RPMI8226 (cell line): ENCODE measurements around the gene EPDR1.
A peak's percentile ranks its signal among the peaks of the same experiment; 100 is the strongest.

Source experiments
- DNase-seq: peaks from one replicate; pipeline ENCODE4 v3.0.0-alpha.2; 2015

Gene EPDR1

GRCh38 chr7:37920305-37920848 is at the start of gene EPDR1:
Gene EPDR1, plus strand, starts transcription at chr7:37920640. Its CDS starts 300 bp downstream, at chr7:37920940.
- DNase-seq, result peak; percentile 84

- no peak for DNase-seq
Observed at GRCh38 chr7:37882086-37882485, 38.4 kb upstream of the EPDR1 start.

- DNase-seq, result no peak
Observed at GRCh38 chr7:37893359-37893758, 27.1 kb upstream of the EPDR1 start.

- no peak for DNase-seq
Observed at GRCh38 chr7:37894671-37895070, 25.8 kb upstream of the EPDR1 start.

GRCh38 chr7:37899712-37900247 is 20.7 kb upstream of the EPDR1 start:
- DNase-seq, result no peak

- DNase-seq, result peak; percentile 17
Observed at GRCh38 chr7:37901236-37901827, 19.1 kb upstream of the EPDR1 start.

- no peak for DNase-seq
Observed at GRCh38 chr7:37901890-37902524, 18.4 kb upstream of the EPDR1 start.

GRCh38 chr7:37908221-37908788 is 12.1 kb upstream of the EPDR1 start:
- DNase-seq, result no peak

- DNase-seq, result no peak
Observed at GRCh38 chr7:37912756-37913155, 7.7 kb upstream of the EPDR1 start.

GRCh38 chr7:37915438-37915837 is 5.0 kb upstream of the EPDR1 start:
- DNase-seq, result peak; percentile 5

GRCh38 chr7:37916017-37916672 is 4.3 kb upstream of the EPDR1 start:
- DNase-seq, result no peak

- peak; percentile 56 for DNase-seq
Observed at GRCh38 chr7:37916673-37917660, 3.5 kb upstream of the EPDR1 start, which contains the start of gene SFRP4. Gene SFRP4, minus strand, starts transcription at chr7:37916817. Its CDS starts 280 bp downstream, at chr7:37916537.

GRCh38 chr7:37918526-37918925 is 1.9 kb upstream of the EPDR1 start:
- no peak for DNase-seq

GRCh38 chr7:37920849-37921805 is 687 bp downstream of the EPDR1 start:
- DNase-seq, result peak; percentile 61

- DNase-seq, result no peak
Observed at GRCh38 chr7:37921876-37922275, 1.4 kb downstream of the EPDR1 start.

- no peak for DNase-seq
Observed at GRCh38 chr7:37923996-37924395, 3.6 kb downstream of the EPDR1 start.

- no peak for DNase-seq
Observed at GRCh38 chr7:37924491-37925041, 4.1 kb downstream of the EPDR1 start.

- no peak for DNase-seq
Observed at GRCh38 chr7:37925620-37926019, 5.2 kb downstream of the EPDR1 start.

GRCh38 chr7:37927773-37928444 is 7.5 kb downstream of the EPDR1 start:
- DNase-seq, result no peak

GRCh38 chr7:37928878-37929277 is 8.4 kb downstream of the EPDR1 start:
- DNase-seq, result no peak
